K562 (cell line): ENCODE data around the gene HIPK2. TPM values are rescaled to one million over a fixed set of nuclear protein-coding genes. Genes with fewer than 3 reads are reported as not detected.

Experiments used
- ATAC-seq: fragments of 200-7000 bp; cut with Tn5 transposase; 3 replicates; pipeline ENCODE4 v1.9.1; 2020; ENCODE audit warnings: moderate library complexity
- BruUV-seq: library from RNA; stranded (reverse); fragments of 400-500 nt; replicated peaks from 2 replicates; lab custom pipeline; 2021; lab: Mats Ljungman, UMichigan
- CTCF ChIA-PET: fragments of 300-600 bp; formaldehyde crosslinking; extraction: SDS; loops from one replicate; lab custom pipeline; 2021; ENCODE audit warnings: low intra/inter-chr PET ratio; lab: Yijun Ruan, JAX
- POLR2A ChIA-PET: fragments of 300-600, 350-650 bp; sonication (Branson Sonifier 250); formaldehyde crosslinking; extraction: SDS; loops from one replicate; lab custom pipeline; 2021; ENCODE audit warnings: antibody characterized with exemption, inconsistent platforms; lab: Yijun Ruan, JAX
- DNase-seq, 4 experiments: peaks; one replicate each; pipeline versions ENCODE4 v3.0.0 to v3.0.0-alpha.2; 2011 to 2018; ENCODE audit warnings: low spot score in 3 of 4, mixed read lengths in 3 of 4; ENCODE audit errors: extremely low read depth in 1 of 4
- FAIRE-seq: peaks from 2 replicates; lab custom pipeline; 2011; peaks lifted over from hg19 to GRCh38; lab: Jason Lieb, UNC
- H2AFZ ChIP-seq: 2 replicates; pipeline ENCODE4 v1.6.0; 2011; ENCODE audit warnings: low read depth, low read length, control low read depth, inconsistent platforms
- H3K27ac ChIP-seq: fragments of 200-600 bp; 3 replicates; pipeline ENCODE4 v1.8.0; 2011; ENCODE audit warnings: low read depth, mild to moderate bottlenecking, control low read depth, inconsistent platforms, low read length, moderate library complexity, mixed read lengths; ENCODE audit errors: extremely low read depth
- H3K27me3 ChIP-seq, 2 experiments: fragments of 300-600 bp in 1 of 2; 2 replicates in 1 of 2; 3 replicates in 1 of 2; pipeline versions ENCODE4 v1.6.0 to v1.8.0; 2011; ENCODE audit warnings: inconsistent platforms in 2 of 2, low read length in 2 of 2, mild to moderate bottlenecking in 1 of 2, mixed read lengths in 1 of 2, moderate library complexity in 1 of 2; ENCODE audit not compliant: control insufficient read depth in 2 of 2, insufficient read depth in 2 of 2
- H3K36me3 ChIP-seq: fragments of 300-600 bp; 3 replicates; pipeline ENCODE4 v1.8.0; 2011; ENCODE audit warnings: mild to moderate bottlenecking, low read length, inconsistent platforms; ENCODE audit not compliant: control insufficient read depth, insufficient read depth
- H3K4me1 ChIP-seq, 2 experiments: fragments of 200-600 bp in 1 of 2; replicated peaks in 1 of 2; 2 replicates in 1 of 2; 3 replicates in 1 of 2; pipeline versions ENCODE4 v1.5.1 to v1.8.0; 2011; ENCODE audit warnings: inconsistent platforms in 2 of 2, low read length in 2 of 2, mild to moderate bottlenecking in 1 of 2, mixed read lengths in 1 of 2, moderate library complexity in 1 of 2; ENCODE audit not compliant: control insufficient read depth in 2 of 2, insufficient read depth in 2 of 2
- H3K4me2 ChIP-seq: 2 replicates; pipeline ENCODE4 v1.6.1; 2011; ENCODE audit warnings: low read length, control low read depth, inconsistent platforms, mixed read lengths; ENCODE audit not compliant: insufficient read depth
- H3K4me3 ChIP-seq: fragments of 200-600 bp; sonication (generic), shearing (Covaris generic); 2 replicates; pipeline ENCODE4 v1.5.1; 2016; ENCODE audit warnings: control low read depth, inconsistent platforms
- H3K79me2 ChIP-seq: fragments of 200-600 bp; 3 replicates; pipeline ENCODE4 v1.8.0; 2011; ENCODE audit warnings: low read length, inconsistent platforms; ENCODE audit not compliant: control insufficient read depth, insufficient read depth
- H3K9ac ChIP-seq, 2 experiments: 2 replicates each; pipeline versions ENCODE4 v1.6.0 to v1.6.1; 2011; ENCODE audit warnings: low read depth in 2 of 2, low read length in 2 of 2, control low read depth in 1 of 2, inconsistent platforms in 1 of 2, mild to moderate bottlenecking in 1 of 2, mixed read lengths in 1 of 2; ENCODE audit not compliant: insufficient read depth in 1 of 2
- H3K9me1 ChIP-seq: one replicate; pipeline ENCODE4 v1.6.0; 2011; ENCODE audit warnings: inconsistent platforms, mild to moderate bottlenecking, low read length, moderate library complexity; ENCODE audit not compliant: control insufficient read depth, insufficient read depth
- H3K9me3 ChIP-seq: replicated peaks from 2 replicates; pipeline ENCODE4 v1.5.1; 2011; ENCODE audit warnings: low read depth, low read length, inconsistent platforms; ENCODE audit not compliant: control insufficient read depth, insufficient read depth
- H4K20me1 ChIP-seq: replicated peaks from 2 replicates; pipeline ENCODE4 v1.6.1; 2011; ENCODE audit warnings: low read length, inconsistent platforms, mixed read lengths; ENCODE audit not compliant: control insufficient read depth, insufficient read depth
- DIDO1 ChIP-seq: fragments of 450-650 bp; IDR thresholded peaks from 2 replicates; pipeline ENCODE4 v1.6.1; 2016; ENCODE audit warnings: low read depth, missing biosample characterization, missing genetic modification characterization
- ETV6 ChIP-seq, 3 experiments: fragments of 150-350 bp in 1 of 3; sonication (generic) in 1 of 3; formaldehyde crosslinking in 1 of 3; IDR thresholded peaks; 2 replicates each; pipeline versions ENCODE4 v1.6.1 to v1.8.0; 2014 to 2022; ENCODE audit warnings: borderline replicate concordance in 2 of 3, low read depth in 2 of 3, antibody characterized with exemption in 1 of 3, low read length in 1 of 3, mild to moderate bottlenecking in 1 of 3, missing genetic modification reagents in 1 of 3
- EZH2 ChIP-seq: IDR thresholded peaks from 2 replicates; pipeline ENCODE4 v1.6.1; 2012; ENCODE audit warnings: low read depth, mild to moderate bottlenecking, inconsistent platforms, low read length, borderline replicate concordance
- GTF2A2 ChIP-seq: IDR thresholded peaks from 2 replicates; pipeline ENCODE4 v1.6.1; 2016; ENCODE audit warnings: mild to moderate bottlenecking, missing genetic modification characterization, missing compliant biosample characterization
- MCM7 ChIP-seq, 2 experiments: fragments of 450-650 bp; IDR thresholded peaks; 2 replicates each; pipeline ENCODE4 v1.6.1; 2016 to 2018
- MYC ChIP-seq, 2 experiments: fragments of 250-450 bp in 1 of 2; sonication (Bioruptor Pico) in 1 of 2; IDR thresholded peaks; 2 replicates each; pipeline versions ENCODE4 v1.5.1 to v1.6.1; 2012 to 2021; ENCODE audit warnings: low read depth in 2 of 2, borderline replicate concordance in 1 of 2, improper control_type of control experiment in 1 of 2, low read length in 1 of 2, mild to moderate bottlenecking in 1 of 2, moderate library complexity in 1 of 2
- NEUROD1 ChIP-seq: fragments of 150-350 bp; IDR thresholded peaks from 2 replicates; pipeline ENCODE4 v1.6.1; 2014; ENCODE audit warnings: borderline replicate concordance, low read length, low read depth; ENCODE audit not compliant: partially characterized antibody
- RBM22 ChIP-seq: fragments of 200-400 bp; formaldehyde crosslinking; IDR thresholded peaks from 2 replicates; pipeline ENCODE4 v1.6.1; 2018; ENCODE audit warnings: low read length, low read depth; ENCODE audit not compliant: poor library complexity, severe bottlenecking
- SAFB2 ChIP-seq: fragments of 200-400 bp; formaldehyde crosslinking; IDR thresholded peaks from 2 replicates; pipeline ENCODE4 v1.6.1; 2018; ENCODE audit warnings: borderline replicate concordance, low read length, low read depth, moderate library complexity; ENCODE audit not compliant: severe bottlenecking
- SMAD4 ChIP-seq: fragments of 250-450 bp; sonication (Bioruptor Pico); conservative IDR thresholded peaks from 2 replicates; pipeline ENCODE4 v1.8.0; 2021; ENCODE audit warnings: inconsistent platforms, mild to moderate bottlenecking, moderate library complexity
- TCF7 ChIP-seq: sonication (generic); IDR thresholded peaks from 2 replicates; pipeline ENCODE4 v1.6.1; 2016; ENCODE audit warnings: antibody characterized with exemption, borderline replicate concordance
- ZC3H8 ChIP-seq: fragments of 450-650 bp; IDR thresholded peaks from 2 replicates; pipeline ENCODE4 v1.6.1; 2017
- ZNF282 ChIP-seq: sonication (generic); formaldehyde crosslinking; IDR thresholded peaks from 2 replicates; pipeline ENCODE4 v1.8.1; 2023; ENCODE audit warnings: missing genetic modification reagents
- ZNF354B ChIP-seq: fragments of 250-450 bp; sonication (Bioruptor Pico); IDR thresholded peaks from 2 replicates; pipeline ENCODE4 v1.4.0; 2020
- ZNF445 ChIP-seq: fragments of 250-450 bp; sonication (Bioruptor Pico); IDR thresholded peaks from 2 replicates; pipeline ENCODE4 v1.4.0; 2020; ENCODE audit warnings: low read depth, mild to moderate bottlenecking, moderate library complexity
- WGBS: fragments of 100-300 bp; shearing (Covaris generic); methylation state at CpG from one replicate; pipeline ENCODE4 v1.1.6; 2016; ENCODE audit warnings: low coverage, mixed read lengths; ENCODE audit not compliant: insufficient coverage; ENCODE audit errors: missing lambda C conversion rate; 5-methylcytosine and 5-hydroxymethylcytosine counted together
- in situ Hi-C: fragments of 300-500 bp; cut with MboI; formaldehyde crosslinking; loops from 4 replicates; pipeline ENCODE4 v1.15.0; 2018; ENCODE audit warnings: inconsistent platforms, mixed read lengths
- intact Hi-C: fragments of 100-400 bp; cut with micrococcal nuclease; formaldehyde crosslinking; loops from 2 replicates; pipeline ENCODE4 v1.14.2; 2022
- polyA plus RNA-seq, 8 experiments: library from polyadenylated mRNA; depleted of rRNA in 4 of 8; stranded (reverse) in 5 of 8; unstranded in 3 of 8; fragments of >200 nt; fragmentation: Nextera tagmentation in 2 of 8; fragmentation: Illumina TruSeq in 1 of 8; extraction: Ambion mirVana in 2 of 8; extraction: Trizol in 1 of 8; gene quantifications; 2 replicates each; pipeline versions ENCODE4 v1.2.1 to v1.2.3, GENCODE V29; 2011 to 2014; ENCODE audit warnings: inconsistent platforms in 1 of 8, missing spikeins in 1 of 8
- total RNA-seq, 7 experiments: library from RNA; depleted of rRNA in 6 of 7; stranded (reverse); fragments of >200 nt in 6 of 7; fragmentation: Illumina TruSeq in 2 of 7; extraction: Trizol in 2 of 7; gene quantifications; 2 replicates each; pipeline versions ENCODE4 v1.2.1 to v1.2.3, GENCODE V29; 2011 to 2021; ENCODE audit warnings: low replicate concordance in 1 of 7
- TF ChIP-seq, protein P1 (sequence below): fragments of 450-650 bp; IDR thresholded peaks from 2 replicates; pipeline ENCODE4 v1.6.1; 2018; ENCODE audit not compliant: partially characterized antibody
- TF ChIP-seq, protein P2 (sequence below): sonication (generic); formaldehyde crosslinking; IDR thresholded peaks from 2 replicates; pipeline ENCODE4 v1.8.1; 2023; ENCODE audit warnings: mild to moderate bottlenecking, missing genetic modification reagents

HIPK2 gene
- total and polyA plus RNA-seq, 9 of the 15 experiments (the other 6 are each of a cell fraction or from before 2014, with no cell fraction given): 0.69 to 19.8 (median 5.1) TPM

DNA sequence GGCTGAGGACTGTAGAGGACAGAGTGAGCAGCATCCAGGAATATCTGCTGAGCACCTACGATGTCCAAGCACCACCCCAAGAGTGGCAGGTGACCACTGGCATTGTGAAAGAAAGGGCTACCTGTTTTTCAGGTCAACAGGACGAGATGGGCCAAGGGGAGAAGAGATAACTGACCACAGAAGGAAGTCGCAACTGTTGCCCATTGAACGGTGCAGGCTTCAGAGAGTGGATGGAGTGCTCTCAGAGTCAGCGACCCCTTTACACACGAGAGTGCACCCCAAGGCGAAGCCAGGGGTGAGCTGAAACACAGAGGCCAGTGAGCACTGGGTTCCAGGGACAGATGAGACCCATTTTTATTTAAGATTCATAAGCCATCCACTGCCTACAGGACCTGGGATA lies 42.3 kb downstream of the HIPK2 start (continued):
- TF ChIP-seq, protein P1, sequence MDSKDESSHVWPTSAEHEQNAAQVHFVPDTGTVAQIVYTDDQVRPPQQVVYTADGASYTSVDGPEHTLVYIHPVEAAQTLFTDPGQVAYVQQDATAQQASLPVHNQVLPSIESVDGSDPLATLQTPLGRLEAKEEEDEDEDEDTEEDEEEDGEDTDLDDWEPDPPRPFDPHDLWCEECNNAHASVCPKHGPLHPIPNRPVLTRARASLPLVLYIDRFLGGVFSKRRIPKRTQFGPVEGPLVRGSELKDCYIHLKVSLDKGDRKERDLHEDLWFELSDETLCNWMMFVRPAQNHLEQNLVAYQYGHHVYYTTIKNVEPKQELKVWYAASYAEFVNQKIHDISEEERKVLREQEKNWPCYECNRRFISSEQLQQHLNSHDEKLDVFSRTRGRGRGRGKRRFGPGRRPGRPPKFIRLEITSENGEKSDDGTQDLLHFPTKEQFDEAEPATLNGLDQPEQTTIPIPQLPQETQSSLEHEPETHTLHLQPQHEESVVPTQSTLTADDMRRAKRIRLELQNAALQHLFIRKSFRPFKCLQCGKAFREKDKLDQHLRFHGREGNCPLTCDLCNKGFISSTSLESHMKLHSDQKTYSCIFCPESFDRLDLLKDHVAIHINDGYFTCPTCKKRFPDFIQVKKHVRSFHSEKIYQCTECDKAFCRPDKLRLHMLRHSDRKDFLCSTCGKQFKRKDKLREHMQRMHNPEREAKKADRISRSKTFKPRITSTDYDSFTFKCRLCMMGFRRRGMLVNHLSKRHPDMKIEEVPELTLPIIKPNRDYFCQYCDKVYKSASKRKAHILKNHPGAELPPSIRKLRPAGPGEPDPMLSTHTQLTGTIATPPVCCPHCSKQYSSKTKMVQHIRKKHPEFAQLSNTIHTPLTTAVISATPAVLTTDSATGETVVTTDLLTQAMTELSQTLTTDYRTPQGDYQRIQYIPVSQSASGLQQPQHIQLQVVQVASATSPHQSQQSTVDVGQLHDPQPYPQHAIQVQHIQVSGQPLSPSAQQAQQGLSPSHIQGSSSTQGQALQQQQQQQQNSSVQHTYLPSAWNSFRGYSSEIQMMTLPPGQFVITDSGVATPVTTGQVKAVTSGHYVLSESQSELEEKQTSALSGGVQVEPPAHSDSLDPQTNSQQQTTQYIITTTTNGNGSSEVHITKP: no peak
- TF ChIP-seq TCF7: no peak

DNA sequence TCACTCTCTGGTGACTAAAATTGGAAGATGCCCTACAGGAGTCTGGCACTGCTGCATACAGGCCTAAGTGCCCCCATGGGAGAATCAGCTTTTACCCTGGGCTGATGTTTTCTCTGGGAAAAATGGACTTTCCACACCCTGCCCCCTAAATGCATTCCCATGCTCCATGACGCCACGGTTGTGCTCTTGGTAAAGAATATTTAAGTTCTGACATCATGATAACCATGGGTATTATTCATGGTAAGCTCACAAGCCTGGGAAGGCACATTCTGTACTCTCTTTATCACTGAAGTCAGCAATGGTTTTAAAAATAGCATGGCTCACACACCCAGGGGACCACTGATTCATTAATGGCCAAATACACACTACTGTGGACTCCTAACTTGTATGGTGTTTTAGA lies 43.4 kb downstream of the HIPK2 start:
- Histone ChIP-seq H3K79me2 (no peaks in the 10 kb centered on the region), H3K4me1 (no peaks in the 10 kb centered on the region), H3K27ac (no peak overlapping the region), H2AFZ (no peak overlapping the region), H3K9ac (no peak overlapping the region), H3K4me2 (no peak overlapping the region), H3K9me1 (no peaks in the 10 kb centered on the region), H3K9me3 (no peaks in the 10 kb centered on the region), H3K4me3 (no peak overlapping the region), H4K20me1 (peaks cover 14% of the 10 kb centered on the region), H3K36me3 (no peaks in the 10 kb centered on the region), H3K27me3 (peaks cover 0 to 10% of the 10 kb centered on the region in 2 experiments; a peak in 1 of 5 replicates)
- in situ Hi-C loops (no loop called here), intact Hi-C loops (no loop called here)
- CTCF ChIA-PET: no interaction called here
- POLR2A ChIA-PET: interaction anchor here (1.0 kb wide), 1 partner anchor 15 kb away, joined by 3 read pairs; no protein-coding TSS in a partner anchor
- ATAC-seq (no peak), FAIRE-seq (no peak), DNase-seq (no peak)
- WGBS: 54% methylated on average over 2 of the region's 2 CpGs
- BruUV-seq: no TSS peak
- TF ChIP-seq MCM7 (IDR thresholded peaks at IDR 0.05) (no peak), ZNF354B (CRISPR knock-in tag) (no peak), ZNF282 (CRISPR knock-in tag) (no peak), ETV6 (IDR thresholded peaks at IDR 0.05; ENCODE audit: borderline replicate concordance in 1 of 2, low read depth in 2 of 2, low read length in 1 of 2) (no peak), ETV6 (CRISPR knock-in tag; IDR thresholded peaks at IDR 0.05; ENCODE audit: borderline replicate concordance) (no peak), RBM22 (no peak), ZC3H8 (no peak), MYC (IDR thresholded peaks at IDR 0.05; ENCODE audit: low read depth, low read length) (no peak), MYC (CRISPR knock-in tag; IDR thresholded peaks at IDR 0.05; ENCODE audit: borderline replicate concordance, low read depth) (no peak), NEUROD1 (no peak), GTF2A2 (tag) (no peak), DIDO1 (no peak), ZNF445 (CRISPR knock-in tag) (no peak), SAFB2 (no peak), EZH2 (no peak), SMAD4 (CRISPR knock-in tag) (no peak)
- TF ChIP-seq, protein P2, sequence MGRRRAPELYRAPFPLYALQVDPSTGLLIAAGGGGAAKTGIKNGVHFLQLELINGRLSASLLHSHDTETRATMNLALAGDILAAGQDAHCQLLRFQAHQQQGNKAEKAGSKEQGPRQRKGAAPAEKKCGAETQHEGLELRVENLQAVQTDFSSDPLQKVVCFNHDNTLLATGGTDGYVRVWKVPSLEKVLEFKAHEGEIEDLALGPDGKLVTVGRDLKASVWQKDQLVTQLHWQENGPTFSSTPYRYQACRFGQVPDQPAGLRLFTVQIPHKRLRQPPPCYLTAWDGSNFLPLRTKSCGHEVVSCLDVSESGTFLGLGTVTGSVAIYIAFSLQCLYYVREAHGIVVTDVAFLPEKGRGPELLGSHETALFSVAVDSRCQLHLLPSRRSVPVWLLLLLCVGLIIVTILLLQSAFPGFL (CRISPR knock-in tag): no peak
